Neuronal stem cell (in vitro differentiated cells): Measurements from ENCODE around the gene GLRA1.

Experiments used
- DNase-seq: peaks from one replicate; pipeline ENCODE4 v3.0.0-alpha.2; 2013; ENCODE audit warnings: low spot score
- H2AFZ ChIP-seq: one replicate; pipeline ENCODE4 v1.6.1; 2013; ENCODE audit warnings: mild to moderate bottlenecking, low read length, inconsistent platforms
- H2AK5ac ChIP-seq: 2 replicates; pipeline ENCODE4 v1.6.1; 2013; ENCODE audit warnings: low read depth, mild to moderate bottlenecking, inconsistent platforms, low read length, moderate library complexity, mixed read lengths
- H2BK120ac ChIP-seq: 2 replicates; pipeline ENCODE4 v1.6.1; 2013; ENCODE audit warnings: low read depth, mild to moderate bottlenecking, inconsistent platforms, low read length, moderate library complexity, mixed read lengths
- H2BK12ac ChIP-seq: one replicate; pipeline ENCODE4 v1.6.1; 2013; ENCODE audit warnings: low read length, inconsistent platforms
- H2BK15ac ChIP-seq: 2 replicates; pipeline ENCODE4 v1.6.1; 2013; ENCODE audit warnings: mild to moderate bottlenecking, low read length, inconsistent platforms, mixed read lengths
- H2BK5ac ChIP-seq: one replicate; pipeline ENCODE4 v1.6.1; 2013; ENCODE audit warnings: inconsistent platforms, mild to moderate bottlenecking, low read length, moderate library complexity
- H3K14ac ChIP-seq: one replicate; pipeline ENCODE4 v1.6.1; 2013; ENCODE audit warnings: low read length, inconsistent platforms
- H3K18ac ChIP-seq: 2 replicates; pipeline ENCODE4 v1.6.1; 2013; ENCODE audit warnings: low read length, inconsistent platforms
- H3K23ac ChIP-seq: 2 replicates; pipeline ENCODE4 v1.6.1; 2013; ENCODE audit warnings: low read depth, mild to moderate bottlenecking, mixed read lengths, low read length, inconsistent platforms; ENCODE audit not compliant: poor library complexity
- H3K27ac ChIP-seq: replicated peaks from 3 replicates; pipeline ENCODE4 v1.5.1; 2013; ENCODE audit warnings: low read length, inconsistent platforms
- H3K27me3 ChIP-seq, 3 experiments: 2 replicates each; pipeline ENCODE4 v1.6.1; 2013; ENCODE audit warnings: low read length in 3 of 3, mild to moderate bottlenecking in 2 of 3, inconsistent platforms in 1 of 3, low read depth in 1 of 3, mixed read lengths in 1 of 3, moderate library complexity in 1 of 3; ENCODE audit not compliant: control insufficient read depth in 3 of 3, insufficient read depth in 3 of 3
- H3K36me3 ChIP-seq, 2 donors: replicated peaks in 1 of 2; 2 replicates each; pipeline ENCODE4 v1.6.1; 2013; ENCODE audit warnings: low read length in 2 of 2; ENCODE audit not compliant: control insufficient read depth in 2 of 2, insufficient read depth in 2 of 2
- H3K4ac ChIP-seq: 2 replicates; pipeline ENCODE4 v1.6.1; 2013; ENCODE audit warnings: inconsistent platforms, mild to moderate bottlenecking, low read length, moderate library complexity
- H3K4me1 ChIP-seq, 2 donors: 1 replicate in 1 of 2; 2 replicates in 1 of 2; pipeline ENCODE4 v1.6.1; 2013; ENCODE audit warnings: low read length in 2 of 2, low read depth in 1 of 2; ENCODE audit not compliant: control insufficient read depth in 2 of 2, insufficient read depth in 1 of 2
- H3K4me2 ChIP-seq: one replicate; pipeline ENCODE4 v1.6.1; 2013; ENCODE audit warnings: mild to moderate bottlenecking, low read length, inconsistent platforms; ENCODE audit not compliant: insufficient read depth, poor library complexity, severe bottlenecking
- H3K4me3 ChIP-seq, 2 donors: 2 replicates each; pipeline ENCODE4 v1.5.1; 2013; ENCODE audit warnings: low read length in 2 of 2, mild to moderate bottlenecking in 2 of 2, inconsistent platforms in 1 of 2, moderate library complexity in 1 of 2
- H3K79me1 ChIP-seq: one replicate; pipeline ENCODE4 v1.6.1; 2013; ENCODE audit warnings: low read depth, mild to moderate bottlenecking, inconsistent platforms, low read length, moderate library complexity
- H3K9ac ChIP-seq: one replicate; pipeline ENCODE4 v1.6.1; 2013; ENCODE audit warnings: mild to moderate bottlenecking, low read depth, low read length, inconsistent platforms; ENCODE audit not compliant: poor library complexity
- H3K9me3 ChIP-seq, 2 donors: replicated peaks in 1 of 2; 2 replicates each; pipeline versions ENCODE3 to v1.6.1; 2013; ENCODE audit warnings: low read length in 2 of 2, mild to moderate bottlenecking in 2 of 2, inconsistent platforms in 1 of 2, low read depth in 1 of 2, mixed read lengths in 1 of 2, moderate library complexity in 1 of 2; ENCODE audit not compliant: control insufficient read depth in 2 of 2, insufficient read depth in 1 of 2
- H4K8ac ChIP-seq: one replicate; pipeline ENCODE4 v1.6.1; 2013; ENCODE audit warnings: low read depth, mild to moderate bottlenecking, inconsistent platforms, low read length, moderate library complexity
- H4K91ac ChIP-seq: one replicate; pipeline ENCODE4 v1.6.1; 2013; ENCODE audit warnings: low read length, low read depth, mild to moderate bottlenecking, inconsistent platforms; ENCODE audit not compliant: poor library complexity
- WGBS, 2 donors: extraction: QIAGEN DNeasy Blood & Tissue Kit; methylation state at CpG; one replicate each; pipeline ENCODE4 v1.1.7; 2013; ENCODE audit warnings: missing lambda C conversion rate in 2 of 2, mixed read lengths in 1 of 2; ENCODE audit not compliant: insufficient read length in 2 of 2, insufficient replicate concordance in 1 of 2; ENCODE audit errors: extremely low coverage in 2 of 2; 5-methylcytosine and 5-hydroxymethylcytosine counted together

Gene GLRA1

DNA sequence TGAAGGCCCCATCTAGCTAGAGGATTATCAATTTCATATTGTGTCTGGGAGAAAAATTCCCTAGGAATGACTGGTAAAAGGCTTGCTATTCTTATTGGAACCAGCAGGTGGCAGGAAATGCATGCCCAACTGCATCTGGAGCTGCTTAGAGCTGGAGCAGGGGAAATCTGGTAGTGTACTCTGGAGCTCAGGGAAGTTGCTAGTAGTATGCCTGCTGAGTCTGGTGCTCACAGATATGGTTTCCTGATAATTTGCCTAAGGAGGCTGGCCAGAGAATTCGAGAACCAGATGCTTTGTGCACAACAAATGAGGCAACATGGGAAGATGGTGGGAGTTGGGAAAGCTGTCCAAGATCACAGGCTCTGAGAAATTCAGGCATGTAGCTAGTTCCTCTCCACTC lies 99.2 kb downstream of the GLRA1 start:
- H3K4me2 ChIP-seq: no peak overlapping the region
- H3K14ac ChIP-seq: no peak overlapping the region
- H3K9me3 ChIP-seq: peaks cover 0 to 1% of the 10 kb centered on the region in 2 donors
- H3K4ac ChIP-seq: no peak overlapping the region
- no CpG with 5 or more reads among the region's 1 CpG for WGBS, 2 donors
- no peak overlapping the region for H2BK120ac ChIP-seq
- no peaks in the 10 kb centered on the region for H3K27me3 ChIP-seq
- H2BK15ac ChIP-seq: no peak overlapping the region
- H3K18ac ChIP-seq: no peak overlapping the region
- peaks cover 0 to 32% of the 10 kb centered on the region in 2 donors for H3K36me3 ChIP-seq
- no peak overlapping the region for H3K4me3 ChIP-seq
- no peak overlapping the region for H2BK5ac ChIP-seq
- no peak overlapping the region for H2AK5ac ChIP-seq
- H4K8ac ChIP-seq: no peak overlapping the region
- H2AFZ ChIP-seq: no peak overlapping the region
- no peak overlapping the region for H3K27ac ChIP-seq
- no peak overlapping the region for H4K91ac ChIP-seq
- H2BK12ac ChIP-seq: no peak overlapping the region
- no peak overlapping the region for H3K23ac ChIP-seq
- peaks cover 0 to 5% of the 10 kb centered on the region in 2 donors for H3K4me1 ChIP-seq
- peak; percentile 71 for DNase-seq
- H3K79me1 ChIP-seq: no peaks in the 10 kb centered on the region
- H3K9ac ChIP-seq: no peak overlapping the region

DNA sequence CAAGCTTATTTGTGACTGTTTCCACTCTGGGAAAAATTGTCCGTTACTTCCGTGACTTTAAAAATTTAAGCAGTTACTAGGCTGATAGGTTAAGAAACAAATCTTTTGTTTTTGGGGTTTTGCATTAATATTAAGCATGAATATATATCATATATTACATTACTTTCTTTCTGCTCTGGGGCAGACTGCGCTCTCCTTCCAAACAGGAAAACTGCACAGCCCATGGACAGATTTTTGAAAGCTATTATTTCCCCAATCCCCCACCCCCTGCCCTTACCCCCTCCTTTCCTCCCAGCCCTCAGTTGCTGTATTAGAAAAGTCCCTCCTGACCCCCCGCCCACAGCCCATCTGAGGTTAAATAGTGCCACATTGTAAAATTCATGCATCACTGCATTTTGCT lies 102.5 kb downstream of the GLRA1 start:
- no peak overlapping the region for H4K91ac ChIP-seq
- no peaks in the 10 kb centered on the region for H3K79me1 ChIP-seq
- H3K14ac ChIP-seq: no peak overlapping the region
- H3K27ac ChIP-seq: no peak overlapping the region
- H3K27me3 ChIP-seq: no peaks in the 10 kb centered on the region
- H2AFZ ChIP-seq: no peak overlapping the region
- no peak overlapping the region for H3K4ac ChIP-seq
- H3K4me2 ChIP-seq: no peak overlapping the region
- no peak overlapping the region for H3K18ac ChIP-seq
- peak overlapping the region; percentile 11 for H3K23ac ChIP-seq
- no peak overlapping the region for H2BK15ac ChIP-seq
- H2BK5ac ChIP-seq: no peak overlapping the region
- peaks cover 0 to 5% of the 10 kb centered on the region in 2 donors for H3K4me1 ChIP-seq
- H2AK5ac ChIP-seq: no peak overlapping the region
- H4K8ac ChIP-seq: no peak overlapping the region
- H3K4me3 ChIP-seq: no peak overlapping the region
- no peak overlapping the region for H3K9ac ChIP-seq
- no peak overlapping the region for H2BK120ac ChIP-seq
- H3K9me3 ChIP-seq: no peaks in the 10 kb centered on the region
- no peak overlapping the region for H2BK12ac ChIP-seq
- WGBS, 2 donors: no CpG with 5 or more reads among the region's 4 CpGs
- H3K36me3 ChIP-seq: peaks cover 0 to 27% of the 10 kb centered on the region in 2 donors
- no peak for DNase-seq

DNA sequence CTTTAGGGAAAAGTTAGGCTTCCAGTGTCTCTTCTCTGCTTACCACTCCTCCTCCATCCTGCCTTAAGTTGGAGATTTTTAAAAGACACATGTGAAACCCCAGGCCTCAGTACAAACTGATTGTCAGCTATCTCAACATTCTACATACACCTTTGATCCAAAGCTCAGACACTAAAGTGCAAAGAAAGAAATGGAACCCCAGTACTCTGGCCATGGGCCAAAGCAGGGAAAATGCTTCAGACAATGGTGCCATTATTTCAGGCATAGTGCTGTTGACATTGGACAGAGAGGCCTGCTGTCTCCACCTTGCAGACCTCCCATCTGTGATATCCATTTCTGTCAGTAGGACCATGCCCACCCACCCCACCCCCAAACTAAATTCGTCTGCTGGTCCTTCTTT lies 103.7 kb downstream of the GLRA1 start:
- no peak overlapping the region for H3K23ac ChIP-seq
- no peaks in the 10 kb centered on the region for H3K9me3 ChIP-seq
- no peak overlapping the region for H3K18ac ChIP-seq
- H2BK5ac ChIP-seq: no peak overlapping the region
- H4K8ac ChIP-seq: no peak overlapping the region
- H3K79me1 ChIP-seq: no peaks in the 10 kb centered on the region
- H2BK120ac ChIP-seq: no peak overlapping the region
- no peak overlapping the region for H3K4me3 ChIP-seq
- no peak overlapping the region for H3K27ac ChIP-seq
- DNase-seq: no peak
- H4K91ac ChIP-seq: no peak overlapping the region
- no peaks in the 10 kb centered on the region for H3K27me3 ChIP-seq
- WGBS, 2 donors: no CpG with 5 or more reads among the region's 1 CpG
- H3K4ac ChIP-seq: no peak overlapping the region
- no peak overlapping the region for H3K4me2 ChIP-seq
- H2BK12ac ChIP-seq: no peak overlapping the region
- no peak overlapping the region for H2BK15ac ChIP-seq
- no peak overlapping the region for H2AK5ac ChIP-seq
- H3K9ac ChIP-seq: no peak overlapping the region
- no peak overlapping the region for H3K14ac ChIP-seq
- H3K36me3 ChIP-seq: peaks cover 1 to 28% of the 10 kb centered on the region in 2 donors
- H2AFZ ChIP-seq: no peak overlapping the region
- peaks cover 0 to 5% of the 10 kb centered on the region in 2 donors for H3K4me1 ChIP-seq

DNA sequence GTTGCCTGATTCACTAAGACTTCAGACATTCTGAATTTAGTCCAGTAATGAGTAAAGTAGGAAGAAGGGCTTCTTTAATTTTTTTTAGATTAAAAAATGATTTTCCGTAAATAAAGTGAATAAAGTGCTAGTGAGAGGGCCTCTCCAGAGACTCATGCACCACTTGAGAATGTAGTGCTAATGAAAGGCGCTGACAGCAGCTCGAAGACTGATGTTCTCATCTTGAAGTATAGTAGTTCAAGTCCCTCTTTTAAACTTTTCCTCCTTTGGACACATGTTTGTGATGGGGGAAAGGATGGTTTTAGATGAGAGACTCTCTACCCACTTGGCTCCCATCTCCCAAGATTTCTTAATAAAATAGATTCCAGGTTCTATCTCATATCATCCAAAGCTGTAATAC lies 104.4 kb downstream of the GLRA1 start:
- Histone ChIP-seq H3K79me1 (no peaks in the 10 kb centered on the region), H3K4ac (no peak overlapping the region), H4K8ac (no peak overlapping the region), H3K18ac (no peak overlapping the region), H3K14ac (no peak overlapping the region), H3K4me2 (no peak overlapping the region), H3K9me3 (no peaks in the 10 kb centered on the region), H2BK12ac (no peak overlapping the region), H4K91ac (no peak overlapping the region), H2BK5ac (no peak overlapping the region), H2BK120ac (no peak overlapping the region), H2AFZ (no peak overlapping the region), H3K27ac (no peak overlapping the region), H2AK5ac (no peak overlapping the region), H3K4me1 (peaks cover 0 to 5% of the 10 kb centered on the region in 2 donors), H3K9ac (no peak overlapping the region), H3K23ac (no peak overlapping the region), H3K36me3 (peaks cover 1 to 30% of the 10 kb centered on the region in 2 donors), H2BK15ac (no peak overlapping the region), H3K4me3 (no peak overlapping the region), H3K27me3 (no peaks in the 10 kb centered on the region)
- no peak for DNase-seq
- WGBS, 2 donors: no CpG with 5 or more reads among the region's 3 CpGs
